Right atrium auricular region (tissue), 2 donors: ENCODE measurements around the gene ZNF385B. TPM values are rescaled to one million over a fixed set of nuclear protein-coding genes. Genes with fewer than 3 reads are reported as not detected.

Source experiments
- DNase-seq: peaks from one replicate; pipeline ENCODE4 v3.0.0-alpha.2; 2019; ENCODE audit warnings: low spot score
- H3K27ac ChIP-seq, 2 donors: fragments of 200-600 bp; sonication (generic); 1 replicate in 1 of 2; 2 replicates in 1 of 2; pipeline ENCODE4 v1.5.1; 2016 to 2019
- H3K27me3 ChIP-seq, 2 donors: fragments of 200-600 bp; sonication (generic); one replicate each; pipeline versions ENCODE4 v1.5.1 to v1.6.0; 2017 to 2019
- H3K36me3 ChIP-seq: fragments of 200-600 bp; sonication (generic); one replicate; pipeline ENCODE4 v1.5.1; 2016
- H3K4me1 ChIP-seq, 2 donors: fragments of 200-600 bp; sonication (generic); one replicate each; pipeline versions ENCODE4 v1.5.1 to v1.6.0; 2017 to 2019
- H3K4me3 ChIP-seq, 2 donors: fragments of 200-600 bp; sonication (generic); 1 replicate in 1 of 2; 2 replicates in 1 of 2; pipeline ENCODE4 v1.5.1; 2017 to 2019; ENCODE audit warnings: mild to moderate bottlenecking in 1 of 2, moderate library complexity in 1 of 2
- H3K9me3 ChIP-seq, 2 donors: fragments of 200-600 bp; sonication (generic); one replicate each; pipeline ENCODE4 v1.5.1; 2019
- total RNA-seq, 2 donors: library from RNA; depleted of rRNA; stranded (reverse); fragments of >200 nt; gene quantifications; one replicate each; pipeline ENCODE4 v1.1.0, GENCODE V29; 2016
- TF ChIP-seq, protein P1 (sequence below), 2 donors: fragments of 200-600 bp; sonication (generic); IDR thresholded peaks; one replicate each; pipeline ENCODE4 v1.5.1; 2019; ENCODE audit warnings: antibody characterized with exemption in 2 of 2

The ZNF385B gene
- total RNA-seq, 2 donors from 2014 or later = 23.2 to 33.3 TPM

DNA sequence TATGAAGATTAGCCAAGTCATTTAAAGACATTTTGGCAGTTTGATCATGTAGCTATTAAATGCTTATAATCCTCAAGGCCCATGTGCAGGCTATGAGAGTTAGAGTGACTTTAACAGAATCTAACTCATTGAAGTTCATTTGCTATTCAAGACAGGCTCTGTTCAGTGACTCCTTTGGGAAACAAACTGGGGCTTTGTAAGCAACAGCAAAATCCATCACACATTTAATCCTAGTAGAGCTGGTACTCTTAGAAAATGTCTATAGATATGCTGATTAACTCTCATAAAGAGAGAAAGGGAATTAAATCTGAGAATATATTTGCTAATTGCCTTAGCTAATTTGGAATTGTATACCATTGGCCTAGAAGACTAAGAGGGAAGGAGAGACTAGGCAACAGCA is 414.0 kb downstream of the ZNF385B start:
- no peak overlapping the region for H3K4me3 ChIP-seq
- H3K36me3 ChIP-seq = no peaks in the 10 kb centered on the region
- no peak overlapping the region for H3K27ac ChIP-seq
- H3K9me3 ChIP-seq = no peaks in the 10 kb centered on the region
- H3K4me1 ChIP-seq = peaks cover 0 to 23% of the 10 kb centered on the region in 2 donors
- H3K27me3 ChIP-seq = no peaks in the 10 kb centered on the region
- TF ChIP-seq, protein P1, sequence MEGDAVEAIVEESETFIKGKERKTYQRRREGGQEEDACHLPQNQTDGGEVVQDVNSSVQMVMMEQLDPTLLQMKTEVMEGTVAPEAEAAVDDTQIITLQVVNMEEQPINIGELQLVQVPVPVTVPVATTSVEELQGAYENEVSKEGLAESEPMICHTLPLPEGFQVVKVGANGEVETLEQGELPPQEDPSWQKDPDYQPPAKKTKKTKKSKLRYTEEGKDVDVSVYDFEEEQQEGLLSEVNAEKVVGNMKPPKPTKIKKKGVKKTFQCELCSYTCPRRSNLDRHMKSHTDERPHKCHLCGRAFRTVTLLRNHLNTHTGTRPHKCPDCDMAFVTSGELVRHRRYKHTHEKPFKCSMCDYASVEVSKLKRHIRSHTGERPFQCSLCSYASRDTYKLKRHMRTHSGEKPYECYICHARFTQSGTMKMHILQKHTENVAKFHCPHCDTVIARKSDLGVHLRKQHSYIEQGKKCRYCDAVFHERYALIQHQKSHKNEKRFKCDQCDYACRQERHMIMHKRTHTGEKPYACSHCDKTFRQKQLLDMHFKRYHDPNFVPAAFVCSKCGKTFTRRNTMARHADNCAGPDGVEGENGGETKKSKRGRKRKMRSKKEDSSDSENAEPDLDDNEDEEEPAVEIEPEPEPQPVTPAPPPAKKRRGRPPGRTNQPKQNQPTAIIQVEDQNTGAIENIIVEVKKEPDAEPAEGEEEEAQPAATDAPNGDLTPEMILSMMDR (IDR thresholded peaks at IDR 0.05) = no peak
- no peak for DNase-seq

DNA sequence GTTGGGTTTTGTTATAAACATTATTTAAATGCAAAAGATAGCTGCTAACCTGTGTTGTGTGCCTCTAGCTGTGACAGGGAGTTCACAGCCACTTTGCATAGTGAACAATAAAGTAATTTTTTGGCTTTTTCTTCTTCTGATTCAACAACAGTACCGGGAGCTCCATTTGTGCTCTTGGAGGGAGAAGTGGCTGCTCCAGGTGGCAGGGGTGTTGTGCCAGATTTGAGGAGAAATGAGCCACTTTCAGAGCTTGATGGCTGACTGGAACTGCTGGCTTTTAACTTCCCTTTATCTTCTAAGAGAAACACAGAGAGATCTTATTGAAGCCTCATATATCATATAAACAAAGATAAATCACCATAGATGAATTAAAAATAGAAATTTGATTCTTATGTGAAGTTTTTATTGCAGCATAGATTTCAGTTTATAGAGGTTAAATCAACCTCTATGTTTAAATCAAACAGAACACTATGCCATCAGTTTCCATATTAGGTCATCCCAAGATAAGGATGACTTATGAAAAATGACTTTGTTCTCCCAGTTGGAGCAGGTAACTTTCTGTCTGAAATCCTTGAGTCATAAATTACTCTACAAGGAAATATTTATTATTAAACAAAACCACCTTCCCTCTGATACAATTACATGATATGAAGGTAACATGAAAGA is 414.8 kb downstream of the ZNF385B start:
- Histone ChIP-seq H3K4me1 (peaks cover 0 to 29% of the 10 kb centered on the region in 2 donors), H3K9me3 (no peaks in the 10 kb centered on the region), H3K27ac (no peak overlapping the region), H3K4me3 (no peak overlapping the region), H3K27me3 (no peaks in the 10 kb centered on the region), H3K36me3 (no peaks in the 10 kb centered on the region)
- no peak for DNase-seq
- TF ChIP-seq, protein P1 (IDR thresholded peaks at IDR 0.05) = no peak

DNA sequence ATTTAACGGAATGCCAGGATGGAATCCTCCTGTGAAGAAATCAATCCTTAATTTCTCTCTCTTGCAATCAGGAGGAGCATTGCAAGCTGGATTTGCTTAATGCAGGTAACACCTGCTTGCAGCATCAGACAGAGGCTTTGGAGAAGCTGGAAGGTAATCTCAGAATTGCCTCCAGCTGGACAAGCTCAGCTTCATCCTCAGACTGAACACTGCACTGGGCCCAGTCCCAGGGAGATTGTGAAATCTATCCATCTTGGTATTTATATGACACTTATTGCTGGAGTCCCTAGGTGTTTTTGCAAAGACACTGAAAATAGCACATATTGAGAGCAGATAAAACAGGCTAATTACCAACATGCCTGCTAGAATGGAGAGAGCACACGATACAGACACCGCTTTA is 417.4 kb downstream of the ZNF385B start:
- Histone ChIP-seq H3K36me3 (no peaks in the 10 kb centered on the region), H3K9me3 (no peaks in the 10 kb centered on the region), H3K27ac (peak overlapping the region in 1 of 2 donors; percentile 46), H3K4me3 (no peak overlapping the region), H3K4me1 (peaks cover 0 to 29% of the 10 kb centered on the region in 2 donors), H3K27me3 (no peaks in the 10 kb centered on the region)
- TF ChIP-seq, protein P1 (IDR thresholded peaks at IDR 0.05) = no peak
- DNase-seq = no peak

DNA sequence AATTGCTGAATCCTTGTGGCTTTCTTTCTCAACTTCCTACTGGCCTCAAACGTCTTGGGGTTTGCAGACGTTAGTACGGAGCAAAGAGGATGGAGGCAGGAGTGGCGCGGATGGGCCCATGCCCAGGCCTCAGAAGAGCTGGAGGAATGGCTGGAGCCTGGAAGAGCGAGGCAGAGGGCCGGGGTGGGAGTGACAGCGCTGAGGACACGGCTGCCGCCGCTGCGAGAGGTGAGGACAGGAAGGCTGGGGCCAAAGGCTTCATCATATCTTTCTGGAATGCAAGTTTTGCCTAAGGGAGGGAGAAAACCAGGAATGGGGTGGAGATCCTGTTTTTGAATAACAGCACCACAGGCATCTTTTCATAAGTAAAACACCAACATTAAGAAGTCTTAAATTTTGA is 418.2 kb downstream of the ZNF385B start:
- DNase-seq = peak; percentile 69
- Histone ChIP-seq H3K36me3 (no peaks in the 10 kb centered on the region), H3K4me1 (peaks cover 0 to 29% of the 10 kb centered on the region in 2 donors), H3K9me3 (no peaks in the 10 kb centered on the region), H3K27me3 (no peaks in the 10 kb centered on the region), H3K4me3 (no peak overlapping the region), H3K27ac (peak overlapping the region in 1 of 2 donors; percentile 46)
- TF ChIP-seq, protein P1 (IDR thresholded peaks at IDR 0.05) = no peak

DNA sequence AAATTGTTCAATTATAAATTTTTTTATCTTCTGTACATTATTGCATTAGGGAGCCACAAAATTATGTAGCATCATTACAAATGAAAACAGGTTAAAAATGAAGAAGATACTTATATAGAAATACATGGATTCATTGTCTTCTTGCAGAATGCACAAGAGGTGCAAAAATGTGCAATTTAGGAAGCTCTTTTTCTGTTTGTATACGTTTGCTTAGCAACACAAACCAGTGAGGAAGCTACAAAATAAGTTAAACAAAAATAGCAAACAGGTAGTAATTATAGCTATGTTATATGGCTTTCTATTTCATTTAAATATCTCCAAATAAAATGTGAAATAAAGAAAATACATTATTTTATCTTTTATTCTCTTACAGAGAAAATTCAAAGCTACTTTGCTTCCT is 419.2 kb downstream of the ZNF385B start:
- Histone ChIP-seq H3K4me3 (no peak overlapping the region), H3K9me3 (no peaks in the 10 kb centered on the region), H3K27ac (peak overlapping the region in 1 of 2 donors; percentile 46), H3K4me1 (peaks cover 0 to 29% of the 10 kb centered on the region in 2 donors), H3K27me3 (no peaks in the 10 kb centered on the region), H3K36me3 (no peaks in the 10 kb centered on the region)
- TF ChIP-seq, protein P1 (IDR thresholded peaks at IDR 0.05) = no peak
- no peak for DNase-seq

DNA sequence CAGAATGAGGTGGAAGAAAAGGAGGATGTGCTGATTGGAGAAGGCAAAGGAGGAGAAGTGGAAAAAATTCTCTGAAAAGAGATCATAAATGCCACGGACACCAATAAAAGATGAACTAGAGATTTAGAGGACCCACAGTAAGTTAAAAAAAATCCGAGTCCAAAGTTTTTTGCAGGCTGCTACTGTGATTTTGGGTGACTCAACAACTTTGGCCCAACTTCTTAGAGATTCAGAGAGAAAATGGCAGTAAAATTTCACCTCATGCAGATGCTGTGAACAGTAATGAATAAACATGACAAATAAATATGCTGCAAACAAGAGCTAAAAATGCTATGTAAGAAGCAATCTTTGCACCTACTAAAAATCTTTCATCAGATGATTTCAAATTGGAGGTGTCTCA is 419.9 kb downstream of the ZNF385B start:
- Histone ChIP-seq H3K27ac (no peak overlapping the region), H3K4me1 (peaks cover 0 to 29% of the 10 kb centered on the region in 2 donors), H3K27me3 (no peaks in the 10 kb centered on the region), H3K9me3 (no peaks in the 10 kb centered on the region), H3K4me3 (no peak overlapping the region), H3K36me3 (no peaks in the 10 kb centered on the region)
- no peak for DNase-seq
- TF ChIP-seq, protein P1 (IDR thresholded peaks at IDR 0.05) = no peak
